Parathyroid adenoma (tissue), 2 donors: ENCODE results near the gene ZDHHC8.

ENCODE experiments used
- H2AFZ ChIP-seq: fragments of 300-600 bp; sonication (generic); one replicate; pipeline ENCODE4 v1.7.0; 2017; ENCODE audit warnings: antibody characterized with exemption, mild to moderate bottlenecking
- H3K27ac ChIP-seq: fragments of 300-600 bp; sonication (generic); one replicate; pipeline ENCODE4 v1.7.0; 2017
- H3K27me3 ChIP-seq: fragments of 300-600 bp; sonication (generic); one replicate; pipeline ENCODE4 v1.7.0; 2017; ENCODE audit warnings: low read length; ENCODE audit not compliant: control insufficient read depth, insufficient read depth
- H3K36me3 ChIP-seq: fragments of 300-600 bp; sonication (generic); one replicate; pipeline ENCODE4 v1.7.0; 2017; ENCODE audit warnings: low read length; ENCODE audit not compliant: control insufficient read depth, insufficient read depth
- H3K4me1 ChIP-seq: fragments of 300-600 bp; sonication (generic); one replicate; pipeline ENCODE4 v1.7.0; 2017; ENCODE audit warnings: control low read depth
- H3K4me2 ChIP-seq: fragments of 300-600 bp; sonication (generic); one replicate; pipeline ENCODE4 v1.7.0; 2017; ENCODE audit warnings: low read length
- H3K4me3 ChIP-seq: fragments of 300-600 bp; sonication (generic); one replicate; pipeline ENCODE4 v1.7.0; 2017; ENCODE audit warnings: low read depth, low read length
- H3K79me2 ChIP-seq: fragments of 300-600 bp; sonication (generic); one replicate; pipeline ENCODE4 v1.7.0; 2017; ENCODE audit warnings: control low read depth
- H3K9ac ChIP-seq: fragments of 300-600 bp; sonication (generic); one replicate; pipeline ENCODE4 v1.7.0; 2017; ENCODE audit warnings: mild to moderate bottlenecking
- H3K9me3 ChIP-seq: fragments of 300-600 bp; sonication (generic); one replicate; pipeline ENCODE4 v1.7.0; 2017; ENCODE audit warnings: low read length; ENCODE audit not compliant: control insufficient read depth
- TF ChIP-seq, protein P1 (sequence below): fragments of 300-600 bp; sonication (generic); IDR thresholded peaks from one replicate; pipeline ENCODE4 v1.7.0; 2017; ENCODE audit warnings: antibody characterized with exemption, mild to moderate bottlenecking
- donor health status: primary hyperparathyroidism.

The ZDHHC8 gene

GRCh38 chr22:20143883-20144665, 12.5 kb downstream of the ZDHHC8 start:
- H3K9me3 ChIP-seq, result no peaks in the 10 kb centered on the region

GRCh38 chr22:20145206-20145831, 13.7 kb downstream of the ZDHHC8 start:
- H3K4me1 ChIP-seq, result no peaks in the 10 kb centered on the region
- H3K9ac ChIP-seq, result no peak overlapping the region
- H3K9me3 ChIP-seq, result no peaks in the 10 kb centered on the region
- H3K27ac ChIP-seq, result no peak overlapping the region
- no peaks in the 10 kb centered on the region for H3K79me2 ChIP-seq
- no peaks in the 10 kb centered on the region for H3K27me3 ChIP-seq
- no peak overlapping the region for H3K4me2 ChIP-seq
- H3K36me3 ChIP-seq, result no peaks in the 10 kb centered on the region
- TF ChIP-seq, protein P1, sequence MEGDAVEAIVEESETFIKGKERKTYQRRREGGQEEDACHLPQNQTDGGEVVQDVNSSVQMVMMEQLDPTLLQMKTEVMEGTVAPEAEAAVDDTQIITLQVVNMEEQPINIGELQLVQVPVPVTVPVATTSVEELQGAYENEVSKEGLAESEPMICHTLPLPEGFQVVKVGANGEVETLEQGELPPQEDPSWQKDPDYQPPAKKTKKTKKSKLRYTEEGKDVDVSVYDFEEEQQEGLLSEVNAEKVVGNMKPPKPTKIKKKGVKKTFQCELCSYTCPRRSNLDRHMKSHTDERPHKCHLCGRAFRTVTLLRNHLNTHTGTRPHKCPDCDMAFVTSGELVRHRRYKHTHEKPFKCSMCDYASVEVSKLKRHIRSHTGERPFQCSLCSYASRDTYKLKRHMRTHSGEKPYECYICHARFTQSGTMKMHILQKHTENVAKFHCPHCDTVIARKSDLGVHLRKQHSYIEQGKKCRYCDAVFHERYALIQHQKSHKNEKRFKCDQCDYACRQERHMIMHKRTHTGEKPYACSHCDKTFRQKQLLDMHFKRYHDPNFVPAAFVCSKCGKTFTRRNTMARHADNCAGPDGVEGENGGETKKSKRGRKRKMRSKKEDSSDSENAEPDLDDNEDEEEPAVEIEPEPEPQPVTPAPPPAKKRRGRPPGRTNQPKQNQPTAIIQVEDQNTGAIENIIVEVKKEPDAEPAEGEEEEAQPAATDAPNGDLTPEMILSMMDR, result no peak
- H2AFZ ChIP-seq, result no peak overlapping the region
- H3K4me3 ChIP-seq, result no peak overlapping the region

More at GRCh38 chr22:20143883-20144665, 12.5 kb downstream of the ZDHHC8 start:
- TF ChIP-seq, protein P1, result no peak
- no peak overlapping the region for H3K4me2 ChIP-seq
- H3K27me3 ChIP-seq, result no peaks in the 10 kb centered on the region
- no peak overlapping the region for H3K4me3 ChIP-seq
- H3K4me1 ChIP-seq, result no peaks in the 10 kb centered on the region
- no peak overlapping the region for H3K9ac ChIP-seq
- H2AFZ ChIP-seq, result no peak overlapping the region
- H3K27ac ChIP-seq, result no peak overlapping the region
- H3K79me2 ChIP-seq, result no peaks in the 10 kb centered on the region
- no peaks in the 10 kb centered on the region for H3K36me3 ChIP-seq

DNA sequence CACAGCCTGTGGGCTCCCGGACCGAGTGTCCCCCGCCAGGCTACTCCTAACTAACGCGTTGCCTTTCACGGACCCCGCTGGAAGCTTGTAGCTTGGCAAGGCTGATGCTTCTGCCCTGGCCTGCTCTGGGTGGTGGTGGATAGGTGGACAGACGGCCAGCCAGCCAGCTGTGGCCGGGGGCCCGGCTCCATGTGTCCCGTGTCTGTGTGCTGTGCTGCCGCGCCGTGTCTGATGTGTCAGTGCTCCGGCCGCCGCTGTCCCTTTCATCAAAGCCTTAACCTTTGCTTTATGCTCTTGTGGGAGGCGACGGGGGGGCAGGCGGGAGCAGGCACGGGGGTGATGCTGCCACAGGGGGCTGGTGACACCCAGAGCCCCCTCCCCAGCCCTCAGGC, 14.2 kb downstream of the ZDHHC8 start:
- Histone ChIP-seq H3K27me3 (no peaks in the 10 kb centered on the region), H3K79me2 (no peaks in the 10 kb centered on the region), H3K27ac (no peak overlapping the region), H3K4me2 (no peak overlapping the region), H3K36me3 (no peaks in the 10 kb centered on the region), H2AFZ (no peak overlapping the region), H3K4me1 (no peaks in the 10 kb centered on the region), H3K9me3 (no peaks in the 10 kb centered on the region), H3K4me3 (no peak overlapping the region), H3K9ac (no peak overlapping the region)
- TF ChIP-seq, protein P1, result no peak

DNA sequence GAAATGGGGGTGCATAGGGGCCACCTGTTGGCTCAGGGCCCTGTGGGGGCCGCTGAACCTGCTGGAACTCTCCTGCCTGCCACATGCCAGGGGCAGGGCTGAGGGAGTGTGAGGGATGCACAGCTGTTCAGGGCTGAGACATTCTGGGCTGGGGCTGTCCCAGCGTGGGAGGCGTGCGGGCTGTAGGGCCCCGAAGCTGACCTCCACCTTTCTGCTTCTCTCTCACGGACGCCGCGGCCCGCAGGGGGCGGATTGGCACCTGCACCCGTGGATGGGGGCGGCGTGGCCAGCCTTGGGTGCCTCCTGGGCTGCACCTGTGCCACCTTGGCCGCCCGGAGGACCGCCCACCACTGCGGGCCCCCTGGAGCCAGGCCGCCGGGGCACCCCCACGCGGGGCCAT, 15.2 kb downstream of the ZDHHC8 start:
- no peak overlapping the region for H3K27ac ChIP-seq
- TF ChIP-seq, protein P1, result no peak
- H3K27me3 ChIP-seq, result no peaks in the 10 kb centered on the region
- no peak overlapping the region for H2AFZ ChIP-seq
- H3K9ac ChIP-seq, result no peak overlapping the region
- H3K4me3 ChIP-seq, result no peak overlapping the region
- H3K79me2 ChIP-seq, result no peaks in the 10 kb centered on the region
- no peak overlapping the region for H3K4me2 ChIP-seq
- H3K4me1 ChIP-seq, result no peaks in the 10 kb centered on the region
- no peaks in the 10 kb centered on the region for H3K9me3 ChIP-seq
- H3K36me3 ChIP-seq, result no peaks in the 10 kb centered on the region
